Stomach smooth muscle (tissue), 2 donors: ENCODE measurements around the gene PHEX.

Experiments used
- H3K27ac ChIP-seq: one replicate; pipeline ENCODE4 v1.7.0; 2013; ENCODE audit warnings: mild to moderate bottlenecking, low read length, inconsistent platforms
- H3K27me3 ChIP-seq, 2 donors: one replicate each; pipeline ENCODE4 v1.7.0; 2013; ENCODE audit warnings: low read length in 2 of 2; ENCODE audit not compliant: insufficient read depth in 2 of 2, control insufficient read depth in 1 of 2
- H3K36me3 ChIP-seq, 2 donors: one replicate each; pipeline ENCODE4 v1.7.0; 2013; ENCODE audit warnings: low read length in 2 of 2; ENCODE audit not compliant: control insufficient read depth in 2 of 2, insufficient read depth in 2 of 2
- H3K4me1 ChIP-seq: one replicate; pipeline ENCODE4 v1.7.0; 2013; ENCODE audit warnings: low read length; ENCODE audit not compliant: control insufficient read depth, insufficient read depth
- H3K4me3 ChIP-seq, 2 donors: one replicate each; pipeline ENCODE4 v1.7.0; 2013; ENCODE audit warnings: low read length in 2 of 2
- H3K9ac ChIP-seq, 2 donors: one replicate each; pipeline ENCODE4 v1.7.0; 2013; ENCODE audit warnings: low read length in 2 of 2, mild to moderate bottlenecking in 1 of 2
- H3K9me3 ChIP-seq, 2 donors: one replicate each; pipeline ENCODE4 v1.7.0; 2013; ENCODE audit warnings: low read length in 2 of 2; ENCODE audit not compliant: control insufficient read depth in 2 of 2
- donor health status: healthy.
- donor health status: Pancreatic carcinoma.

Gene PHEX

DNA sequence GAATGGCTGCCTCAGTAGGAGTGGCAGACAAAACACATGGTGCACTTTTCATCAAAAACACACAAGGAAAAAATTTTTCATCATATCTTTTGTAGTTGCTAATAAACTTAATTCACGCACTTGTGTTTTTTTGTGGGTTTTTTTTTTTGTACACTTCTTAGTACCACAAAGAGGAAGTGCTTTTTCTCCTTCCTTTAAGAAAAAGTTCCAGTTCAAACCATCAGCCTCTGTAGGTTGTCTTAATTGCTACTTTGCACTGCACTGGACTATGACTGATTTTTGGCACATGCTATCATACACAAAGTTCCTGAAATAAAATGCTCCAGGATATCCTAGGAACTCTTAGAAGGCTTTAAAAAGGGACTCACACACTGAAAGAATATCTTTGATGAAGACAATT lies at the start of gene PHEX:
TSS of gene PHEX (plus strand) at position 242 of the 400 bp plus-strand sequence. CDS start 681 bp downstream, outside the sequence.
- H3K4me1 ChIP-seq, result no peaks in the 10 kb centered on the region
- H3K4me3 ChIP-seq, result no peak within 1 kb of the TSS
- H3K27me3 ChIP-seq, result peaks cover 0 to 2% of the 10 kb centered on the region in 2 donors
- H3K36me3 ChIP-seq, result no peaks in the 10 kb centered on the region
- H3K9ac ChIP-seq, result no peak within 1 kb of the TSS
- H3K9me3 ChIP-seq, result no peaks in the 10 kb centered on the region
- no peak within 1 kb of the TSS for H3K27ac ChIP-seq

DNA sequence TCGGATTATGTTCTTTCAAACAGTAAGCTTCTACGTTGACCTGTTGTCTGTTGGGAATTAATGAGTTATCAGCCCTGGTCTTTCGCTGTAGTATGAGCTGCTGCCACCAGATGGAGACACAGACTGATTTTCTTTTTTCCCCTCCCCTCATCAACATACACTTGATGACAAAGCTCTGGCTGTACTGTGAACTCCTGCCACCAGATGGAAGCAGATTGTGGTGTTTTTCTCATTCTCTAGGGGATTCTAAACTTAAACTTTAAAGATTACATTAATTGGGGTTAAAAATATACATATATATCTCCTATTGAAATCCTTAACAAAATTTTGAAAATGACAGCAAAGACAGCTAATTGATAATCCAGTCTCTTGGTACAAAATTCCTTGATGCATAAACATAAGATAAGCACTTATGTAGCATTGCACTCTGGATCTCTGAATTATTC lies 46.8 kb upstream of the PHEX start:
- peaks cover 2 to 9% of the 10 kb centered on the region in 2 donors for H3K36me3 ChIP-seq
- no peaks in the 10 kb centered on the region for H3K27me3 ChIP-seq
- no peak overlapping the region for H3K27ac ChIP-seq
- no peak overlapping the region for H3K9ac ChIP-seq
- peaks cover 2% of the 10 kb centered on the region for H3K4me1 ChIP-seq
- no peak overlapping the region for H3K4me3 ChIP-seq
- no peaks in the 10 kb centered on the region for H3K9me3 ChIP-seq

DNA sequence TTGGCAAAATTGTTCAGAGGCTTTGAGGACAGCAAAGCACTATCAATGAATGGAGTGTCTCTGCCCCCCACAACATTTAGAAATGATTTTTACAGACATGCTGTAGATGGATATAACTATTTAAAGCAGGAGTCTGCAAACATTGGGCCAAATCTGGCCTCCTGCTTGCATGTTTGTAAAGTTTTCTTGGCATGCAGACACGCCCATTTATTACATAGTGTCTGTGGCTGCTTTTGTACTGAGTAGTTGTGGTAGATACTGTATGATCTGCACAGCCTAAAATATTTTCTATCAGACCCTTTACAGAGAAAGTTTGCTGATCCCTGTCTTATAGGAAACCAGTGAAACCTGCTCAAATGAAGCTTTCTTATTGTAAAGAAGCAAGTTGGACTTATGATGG lies 45.5 kb upstream of the PHEX start:
- Histone ChIP-seq H3K36me3 (peaks cover 2 to 9% of the 10 kb centered on the region in 2 donors), H3K4me1 (peaks cover 2% of the 10 kb centered on the region), H3K9ac (no peak overlapping the region), H3K4me3 (no peak overlapping the region), H3K9me3 (no peaks in the 10 kb centered on the region), H3K27me3 (no peaks in the 10 kb centered on the region), H3K27ac (no peak overlapping the region)

DNA sequence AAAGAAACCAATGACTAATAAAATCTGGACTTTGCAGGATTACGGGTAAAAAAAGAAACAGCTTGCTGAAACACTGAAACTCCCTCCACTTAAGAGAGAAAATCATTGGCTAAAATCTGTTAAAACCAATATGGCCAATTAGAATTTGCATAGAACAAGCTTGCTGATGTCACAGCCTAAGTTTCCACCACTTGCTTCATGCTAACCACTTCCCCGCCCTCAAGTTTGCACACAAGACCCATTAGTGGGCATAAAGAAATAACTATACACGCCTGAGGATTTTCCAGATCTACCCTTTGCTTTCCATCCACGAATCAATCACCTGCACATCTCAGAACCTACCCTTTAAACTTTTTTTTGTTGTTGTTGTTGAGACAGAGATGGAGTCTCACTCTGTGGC lies 42.7 kb upstream of the PHEX start:
- no peak overlapping the region for H3K9ac ChIP-seq
- H3K36me3 ChIP-seq, result peaks cover 5 to 13% of the 10 kb centered on the region in 2 donors
- no peak overlapping the region for H3K4me3 ChIP-seq
- H3K27ac ChIP-seq, result no peak overlapping the region
- peaks cover 2% of the 10 kb centered on the region for H3K4me1 ChIP-seq
- H3K9me3 ChIP-seq, result no peaks in the 10 kb centered on the region
- no peaks in the 10 kb centered on the region for H3K27me3 ChIP-seq

DNA sequence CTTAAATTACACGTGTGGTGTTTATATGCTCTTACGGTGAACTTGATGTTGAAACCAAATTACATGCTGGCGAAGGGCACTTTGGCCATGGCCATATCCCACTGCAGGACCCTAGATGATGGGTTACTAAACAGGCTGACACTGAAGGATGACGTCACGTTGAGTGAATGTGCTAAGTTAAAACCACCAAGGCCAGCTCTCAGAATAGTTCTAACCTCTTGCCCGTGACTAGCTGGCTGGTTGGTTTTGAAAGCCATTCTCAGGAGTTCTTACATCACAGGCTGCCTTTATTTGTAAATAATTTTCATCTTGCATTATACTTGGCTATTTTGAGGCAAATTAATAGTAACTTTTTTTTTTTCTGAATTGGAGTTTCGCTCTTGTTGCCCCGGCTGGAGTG lies 41.3 kb upstream of the PHEX start:
- H3K9me3 ChIP-seq, result no peaks in the 10 kb centered on the region
- H3K9ac ChIP-seq, result no peak overlapping the region
- no peak overlapping the region for H3K4me3 ChIP-seq
- no peak overlapping the region for H3K27ac ChIP-seq
- H3K27me3 ChIP-seq, result no peaks in the 10 kb centered on the region
- H3K4me1 ChIP-seq, result peaks cover 2% of the 10 kb centered on the region
- H3K36me3 ChIP-seq, result peaks cover 5 to 13% of the 10 kb centered on the region in 2 donors

DNA sequence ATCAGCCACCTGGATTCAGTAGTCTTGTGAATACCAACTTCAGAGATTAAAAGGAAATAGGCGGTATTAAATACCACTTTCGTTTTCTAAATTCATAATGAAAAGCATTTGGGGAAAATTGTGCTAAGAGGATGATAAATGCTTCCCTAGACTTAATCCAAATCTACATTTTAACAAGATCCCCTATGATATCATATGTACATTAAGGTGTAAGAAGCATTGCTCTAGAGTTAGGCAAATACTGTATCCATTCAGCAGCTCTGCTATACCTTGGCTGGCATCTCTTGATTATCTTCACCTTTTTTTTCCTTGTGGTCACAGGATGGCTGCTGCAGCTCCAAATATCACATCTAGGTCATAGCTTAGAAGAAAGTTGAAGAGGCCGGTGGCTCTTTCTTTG lies 40.6 kb upstream of the PHEX start:
- Histone ChIP-seq H3K27ac (no peak overlapping the region), H3K4me1 (peaks cover 2% of the 10 kb centered on the region), H3K9ac (no peak overlapping the region)

DNA sequence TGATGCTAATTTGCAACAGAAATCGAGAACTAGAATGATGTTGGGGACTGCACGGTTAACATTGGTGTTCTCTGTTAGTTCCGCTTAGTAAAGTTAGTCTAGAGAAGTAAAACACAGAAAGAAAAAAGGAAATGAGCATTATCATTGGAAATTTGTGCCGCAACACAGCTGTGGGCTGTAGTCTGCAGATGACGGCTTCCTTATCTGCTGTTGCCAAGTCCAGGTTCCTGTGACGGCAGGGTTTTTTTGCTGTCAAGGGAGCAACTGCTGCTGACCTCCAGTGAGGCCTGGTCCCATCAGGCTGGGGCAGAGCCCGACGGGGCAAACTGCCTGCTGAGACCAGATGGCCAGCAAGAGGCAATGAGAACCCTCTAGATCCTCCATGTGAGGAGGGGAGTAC lies 38.9 kb upstream of the PHEX start:
- no peak overlapping the region for H3K9ac ChIP-seq
- H3K9me3 ChIP-seq, result no peaks in the 10 kb centered on the region
- H3K27ac ChIP-seq, result no peak overlapping the region
- no peaks in the 10 kb centered on the region for H3K27me3 ChIP-seq
- H3K4me1 ChIP-seq, result no peaks in the 10 kb centered on the region
- peaks cover 5 to 7% of the 10 kb centered on the region in 2 donors for H3K36me3 ChIP-seq
- no peak overlapping the region for H3K4me3 ChIP-seq

More for the DNA sequence above, 40.6 kb upstream of the PHEX start:
- no peak overlapping the region for H3K4me3 ChIP-seq
- H3K9me3 ChIP-seq, result no peaks in the 10 kb centered on the region
- peaks cover 5 to 10% of the 10 kb centered on the region in 2 donors for H3K36me3 ChIP-seq
- no peaks in the 10 kb centered on the region for H3K27me3 ChIP-seq

DNA sequence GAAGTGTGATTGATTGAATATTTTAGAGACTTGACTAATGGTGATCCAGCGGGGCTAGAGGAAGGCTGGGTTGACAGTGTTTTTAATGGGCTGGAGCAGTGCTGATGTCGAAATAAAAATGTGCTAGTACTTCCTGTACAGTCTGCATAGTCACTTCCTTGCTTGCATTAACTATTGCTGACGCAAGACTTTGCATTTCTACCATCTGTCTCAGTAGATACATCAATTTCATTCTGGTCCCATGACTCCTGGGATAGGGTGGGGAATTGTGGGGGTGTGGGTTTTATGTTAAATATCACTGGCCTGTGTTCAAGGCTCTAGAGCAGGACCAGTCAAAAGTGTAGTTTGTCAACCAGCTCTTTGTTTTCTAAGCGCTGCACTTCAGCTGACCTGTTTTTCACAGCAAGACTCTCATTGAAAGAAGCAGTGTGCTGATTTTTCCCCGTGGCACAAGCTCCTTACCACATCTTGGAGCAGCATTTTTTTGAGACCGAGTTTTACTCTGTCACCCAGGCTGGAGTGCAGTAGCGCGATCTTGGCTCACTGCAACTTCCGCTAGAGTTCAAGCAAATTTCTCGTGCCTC lies 35.2 kb upstream of the PHEX start:
- H3K27ac ChIP-seq, result no peak overlapping the region

DNA sequence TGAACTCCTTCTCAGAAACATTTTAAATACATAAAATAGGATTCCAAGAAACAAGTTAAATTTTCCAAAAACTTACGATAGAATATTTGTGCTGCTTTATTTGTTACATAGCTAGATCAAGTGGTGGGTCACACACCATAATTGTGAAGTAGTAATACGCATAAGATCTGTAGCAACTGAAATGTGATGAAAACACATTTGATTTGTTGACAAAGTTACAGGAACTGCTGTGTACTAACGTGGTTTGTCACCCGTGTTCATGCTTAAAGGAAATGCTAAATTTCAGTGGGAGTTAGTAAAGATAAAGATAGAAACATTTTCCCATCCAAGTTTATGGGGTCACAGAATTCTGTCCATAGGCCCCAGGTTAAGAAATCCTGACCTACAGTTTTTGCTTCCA lies 34.1 kb upstream of the PHEX start:
- Histone ChIP-seq H3K36me3 (peaks cover 0 to 7% of the 10 kb centered on the region in 2 donors), H3K9me3 (no peaks in the 10 kb centered on the region), H3K9ac (no peak overlapping the region), H3K27me3 (no peaks in the 10 kb centered on the region), H3K27ac (no peak overlapping the region), H3K4me3 (no peak overlapping the region), H3K4me1 (no peaks in the 10 kb centered on the region)

More for the DNA sequence above, 35.2 kb upstream of the PHEX start:
- no peaks in the 10 kb centered on the region for H3K9me3 ChIP-seq
- no peak overlapping the region for H3K9ac ChIP-seq
- H3K36me3 ChIP-seq, result peaks cover under 1 to 7% of the 10 kb centered on the region in 2 donors
- H3K4me3 ChIP-seq, result no peak overlapping the region
- H3K4me1 ChIP-seq, result no peaks in the 10 kb centered on the region
- no peaks in the 10 kb centered on the region for H3K27me3 ChIP-seq

DNA sequence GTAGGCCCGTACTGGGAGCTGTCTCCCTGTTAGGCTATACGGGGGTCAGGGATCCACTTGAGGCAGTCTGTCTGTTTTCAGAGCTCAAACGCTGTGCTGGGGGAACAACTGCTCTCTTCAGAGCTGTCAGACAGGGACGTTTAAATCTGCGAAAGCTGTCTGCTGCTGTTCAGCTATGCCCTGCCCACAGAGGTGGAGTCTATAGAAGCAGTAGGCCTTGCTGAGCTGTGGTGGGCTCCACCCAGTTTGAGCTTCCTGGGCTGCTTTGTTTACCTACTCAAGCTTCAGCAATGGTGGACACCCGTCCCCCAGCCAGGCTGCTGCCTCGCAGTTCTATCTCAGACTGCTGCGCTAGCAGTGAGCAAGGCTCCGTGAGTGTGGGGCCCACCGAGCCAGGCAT lies 27.3 kb upstream of the PHEX start:
- no peak overlapping the region for H3K27ac ChIP-seq
- H3K4me3 ChIP-seq, result no peak overlapping the region
- H3K27me3 ChIP-seq, result no peaks in the 10 kb centered on the region

DNA sequence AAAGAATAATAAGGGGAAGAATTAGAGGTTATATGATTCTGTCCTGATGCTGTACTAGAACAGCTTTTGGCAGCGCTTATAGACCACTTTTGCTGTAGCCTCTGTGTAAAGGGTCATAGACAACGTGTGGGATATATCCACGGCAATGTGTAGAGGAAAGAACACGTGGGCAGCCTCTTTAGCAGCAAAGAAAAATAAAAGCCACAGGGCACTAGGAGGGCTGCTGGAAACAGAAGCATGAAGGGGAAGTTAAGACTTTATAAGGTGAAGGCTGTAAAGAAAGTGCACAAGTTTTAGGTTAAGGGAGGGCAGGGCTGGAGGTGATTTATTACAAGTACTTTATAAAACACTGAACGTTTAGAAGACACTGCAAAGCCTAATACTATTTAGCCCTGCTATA lies 20.1 kb upstream of the PHEX start:
- no peaks in the 10 kb centered on the region for H3K36me3 ChIP-seq
- H3K9me3 ChIP-seq, result peaks cover 0 to 6% of the 10 kb centered on the region in 2 donors
- no peak overlapping the region for H3K27ac ChIP-seq
- H3K4me1 ChIP-seq, result no peaks in the 10 kb centered on the region
- H3K27me3 ChIP-seq, result peaks cover 0 to 4% of the 10 kb centered on the region in 2 donors
- H3K9ac ChIP-seq, result no peak overlapping the region
- H3K4me3 ChIP-seq, result no peak overlapping the region

More for the DNA sequence above, 27.3 kb upstream of the PHEX start:
- no peak overlapping the region for H3K9ac ChIP-seq
- no peaks in the 10 kb centered on the region for H3K4me1 ChIP-seq
- peaks cover 0 to 6% of the 10 kb centered on the region in 2 donors for H3K9me3 ChIP-seq
- H3K36me3 ChIP-seq, result no peaks in the 10 kb centered on the region
